ENCODE data around the gene MRPL57. TPM values are rescaled to one million over a fixed set of nuclear protein-coding genes. Genes with fewer than 3 reads are reported as not detected.
"Not testable (repeated sequence)": the region's sequence is repeated elsewhere in the genome, so short reads cannot be mapped to it uniquely, and the experiment has no call there.

The MRPL57 gene
- total RNA-seq, 2 experiments from 2014 or later: 22.5 to 24.0 TPM

GRCh38 chr13:21149568-21149967, 26.9 kb upstream of the MRPL57 start:
- no peak for ATAC-seq
- Mint-ChIP-seq H3K4me1 (ENCODE audit: low read depth) (peaks cover 3% of the 10 kb centered on the region), H3K27ac (no peak overlapping the region), H3K4me3 (no peak overlapping the region), H3K9me3 (ENCODE audit: insufficient read depth) (no peaks in the 10 kb centered on the region), H3K36me3 (ENCODE audit: low read depth) (peaks cover 35% of the 10 kb centered on the region), H3K27me3 (ENCODE audit: low read depth) (no peaks in the 10 kb centered on the region)
- POLR2A ChIA-PET: interaction anchor here (0.8 to 1.1 kb wide), 2 partner anchors 21 to 26 kb away, joined by 3 to 4 read pairs; no protein-coding TSS in a partner anchor
- CTCF ChIA-PET: interaction anchor here (1.8 kb wide), 1 partner anchor 328 kb away, joined by 4 read pairs; no protein-coding TSS in a partner anchor
- DNase-seq: no peak

- H3K27ac Mint-ChIP-seq: no peak overlapping the region
Measured at GRCh38 chr13:21150013-21150412, 26.4 kb upstream of the MRPL57 start.

GRCh38 chr13:21152251-21152899, 24.1 kb upstream of the MRPL57 start:
- ATAC-seq: no peak
- Mint-ChIP-seq H3K4me1 (ENCODE audit: low read depth) (peaks cover 3% of the 10 kb centered on the region), H3K27me3 (ENCODE audit: low read depth) (no peaks in the 10 kb centered on the region), H3K36me3 (ENCODE audit: low read depth) (peaks cover 30% of the 10 kb centered on the region), H3K9me3 (ENCODE audit: insufficient read depth) (no peaks in the 10 kb centered on the region), H3K4me3 (no peak overlapping the region), H3K27ac (no peak overlapping the region)
- DNase-seq: no peak
- CTCF ChIA-PET: interaction anchor here (0.8 to 2.1 kb wide), 2 partner anchors 24 to 116 kb away, joined by 3 to 7 read pairs; partner anchors contain the start of genes MRPL57 and SKA3
- POLR2A ChIA-PET: interaction anchor here (0.7 to 2.0 kb wide), 2 partner anchors 24 to 73 kb away, joined by 3 to 9 read pairs; partner anchors contain the start of genes MRPL57 and SKA3

More at GRCh38 chr13:21150013-21150412, 26.4 kb upstream of the MRPL57 start:
- ATAC-seq: no peak
- H3K36me3 Mint-ChIP-seq (ENCODE audit: low read depth): peaks cover 37% of the 10 kb centered on the region
- no peaks in the 10 kb centered on the region for H3K27me3 Mint-ChIP-seq (ENCODE audit: low read depth)
- POLR2A ChIA-PET: interaction anchor here (0.7 to 1.1 kb wide), 2 partner anchors 20 to 132 kb away, joined by 3 read pairs; no protein-coding TSS in a partner anchor
- no peak overlapping the region for H3K4me3 Mint-ChIP-seq
- peaks cover 3% of the 10 kb centered on the region for H3K4me1 Mint-ChIP-seq (ENCODE audit: low read depth)
- no peak for DNase-seq
- H3K9me3 Mint-ChIP-seq (ENCODE audit: insufficient read depth): no peaks in the 10 kb centered on the region
- CTCF ChIA-PET: interaction anchor here (1.8 kb wide), 1 partner anchor 327 kb away, joined by 4 read pairs; no protein-coding TSS in a partner anchor

- CTCF ChIA-PET: no interaction called here
- DNase-seq (no peak), ATAC-seq (no peak)
- Mint-ChIP-seq H3K4me1 (ENCODE audit: low read depth) (no peaks in the 10 kb centered on the region), H3K27ac (no peak overlapping the region), H3K27me3 (ENCODE audit: low read depth) (no peaks in the 10 kb centered on the region), H3K36me3 (ENCODE audit: low read depth) (peaks cover 30% of the 10 kb centered on the region), H3K4me3 (no peak overlapping the region), H3K9me3 (ENCODE audit: insufficient read depth) (no peaks in the 10 kb centered on the region)
- POLR2A ChIA-PET: interaction anchor here (2.7 kb wide), 1 partner anchor 12 kb away, joined by 14 read pairs; the partner anchor contains the start of genes MRPL57 and SKA3
Measured at GRCh38 chr13:21164631-21165030, 11.8 kb upstream of the MRPL57 start.

GRCh38 chr13:21165606-21166005, 10.9 kb upstream of the MRPL57 start:
- H3K36me3 Mint-ChIP-seq (ENCODE audit: low read depth): peaks cover 28% of the 10 kb centered on the region
- not testable (repeated sequence) for H3K27me3 Mint-ChIP-seq (ENCODE audit: low read depth); H3K4me3 Mint-ChIP-seq; H3K9me3 Mint-ChIP-seq (ENCODE audit: insufficient read depth); H3K4me1 Mint-ChIP-seq (ENCODE audit: low read depth); ATAC-seq; DNase-seq; H3K27ac Mint-ChIP-seq
- ChIA-PET CTCF (interaction anchor here (0.6 to 1.1 kb wide), 3 partner anchors 10 to 279 kb away, joined by 3 read pairs; no protein-coding TSS in a partner anchor), POLR2A (interaction anchor here (1.0 to 2.7 kb wide), 2 partner anchors 11 to 17 kb away, joined by 3 to 14 read pairs; partner anchors contain the start of genes MRPL57 and SKA3)

- no peak overlapping the region for H3K4me3 Mint-ChIP-seq
- POLR2A ChIA-PET: no interaction called here
- H3K27ac Mint-ChIP-seq: no peak overlapping the region
- ATAC-seq (no peak), DNase-seq (no peak)
- CTCF ChIA-PET: no interaction called here
- H3K27me3 Mint-ChIP-seq (ENCODE audit: low read depth): no peaks in the 10 kb centered on the region
- H3K4me1 Mint-ChIP-seq (ENCODE audit: low read depth): peaks cover 21% of the 10 kb centered on the region
- peaks cover 42% of the 10 kb centered on the region for H3K36me3 Mint-ChIP-seq (ENCODE audit: low read depth)
- no peaks in the 10 kb centered on the region for H3K9me3 Mint-ChIP-seq (ENCODE audit: insufficient read depth)
Measured at GRCh38 chr13:21171420-21171819, 5.0 kb upstream of the MRPL57 start.

GRCh38 chr13:21173767-21174166, 2.7 kb upstream of the MRPL57 start:
- Mint-ChIP-seq H3K36me3 (ENCODE audit: low read depth) (peaks cover 39% of the 10 kb centered on the region), H3K4me1 (ENCODE audit: low read depth) (peaks cover 31% of the 10 kb centered on the region)
- H3K9me3 Mint-ChIP-seq (ENCODE audit: insufficient read depth); ATAC-seq; H3K27ac Mint-ChIP-seq; CTCF ChIA-PET; H3K27me3 Mint-ChIP-seq (ENCODE audit: low read depth); H3K4me3 Mint-ChIP-seq; POLR2A ChIA-PET; DNase-seq: not testable (repeated sequence)

- DNase-seq: no peak
- Mint-ChIP-seq H3K4me1 (ENCODE audit: low read depth) (peaks cover 31% of the 10 kb centered on the region), H3K36me3 (ENCODE audit: low read depth) (peaks cover 35% of the 10 kb centered on the region), H3K27me3 (ENCODE audit: low read depth) (no peaks in the 10 kb centered on the region), H3K9me3 (ENCODE audit: insufficient read depth) (no peaks in the 10 kb centered on the region), H3K4me3 (peak overlapping the region; percentile 98), H3K27ac (peak overlapping the region; percentile 97)
- POLR2A ChIA-PET: interaction anchor here (0.6 to 2.6 kb wide), 21 partner anchors 7 to 471 kb away, joined by 3 to 40 read pairs (median 5); partner anchors contain the start of genes EEF1AKMT1, MICU2 and XPO4
- ATAC-seq: no peak
- CTCF ChIA-PET: interaction anchor here (1.1 to 3.1 kb wide), 7 partner anchors 10 to 233 kb away, joined by 3 to 13 read pairs (median 7); no protein-coding TSS in a partner anchor
Measured at GRCh38 chr13:21175656-21176214, 723 bp upstream of the MRPL57 start.

GRCh38 chr13:21176982-21177284, 475 bp downstream of the MRPL57 start:
- H3K4me1 Mint-ChIP-seq (ENCODE audit: low read depth): peaks cover 31% of the 10 kb centered on the region
- peak overlapping the region; percentile 98 for H3K4me3 Mint-ChIP-seq
- POLR2A ChIA-PET: interaction anchor here (0.6 to 2.6 kb wide), 27 partner anchors 8 to 765 kb away, joined by 3 to 40 read pairs (median 4); partner anchors contain the start of genes EEF1AKMT1, MICU2, XPO4 and ZDHHC20
- peaks cover 24% of the 10 kb centered on the region for H3K36me3 Mint-ChIP-seq (ENCODE audit: low read depth)
- H3K27ac Mint-ChIP-seq: peak overlapping the region; percentile 97
- ATAC-seq (peak; percentile 28), DNase-seq (no peak)
- H3K9me3 Mint-ChIP-seq (ENCODE audit: insufficient read depth): no peaks in the 10 kb centered on the region
- H3K27me3 Mint-ChIP-seq (ENCODE audit: low read depth): no peaks in the 10 kb centered on the region
- CTCF ChIA-PET: interaction anchor here (0.9 to 3.1 kb wide), 9 partner anchors 24 to 303 kb away, joined by 4 to 13 read pairs (median 8); no protein-coding TSS in a partner anchor

- CTCF ChIA-PET: no interaction called here
- H3K27me3 Mint-ChIP-seq (ENCODE audit: low read depth): no peaks in the 10 kb centered on the region
- H3K4me1 Mint-ChIP-seq (ENCODE audit: low read depth): peaks cover 10% of the 10 kb centered on the region
Measured at GRCh38 chr13:21181671-21182070, 5.2 kb downstream of the MRPL57 start.

GRCh38 chr13:21186410-21186809, 10.0 kb downstream of the MRPL57 start:
- H3K4me1 Mint-ChIP-seq (ENCODE audit: low read depth); ATAC-seq; H3K9me3 Mint-ChIP-seq (ENCODE audit: insufficient read depth); H3K27me3 Mint-ChIP-seq (ENCODE audit: low read depth); POLR2A ChIA-PET; H3K4me3 Mint-ChIP-seq; H3K27ac Mint-ChIP-seq; CTCF ChIA-PET; DNase-seq; H3K36me3 Mint-ChIP-seq (ENCODE audit: low read depth): not testable (repeated sequence)

More at GRCh38 chr13:21181671-21182070, 5.2 kb downstream of the MRPL57 start:
- Mint-ChIP-seq H3K27ac (no peak overlapping the region), H3K36me3 (ENCODE audit: low read depth) (peaks cover 9% of the 10 kb centered on the region), H3K4me3 (no peak overlapping the region), H3K9me3 (ENCODE audit: insufficient read depth) (no peaks in the 10 kb centered on the region)
- DNase-seq (no peak), ATAC-seq (no peak)
- POLR2A ChIA-PET: no interaction called here

GRCh38 chr13:21194756-21195155, 18.3 kb downstream of the MRPL57 start:
- H3K4me1 Mint-ChIP-seq (ENCODE audit: low read depth); ATAC-seq; H3K9me3 Mint-ChIP-seq (ENCODE audit: insufficient read depth); CTCF ChIA-PET; H3K4me3 Mint-ChIP-seq; POLR2A ChIA-PET; H3K36me3 Mint-ChIP-seq (ENCODE audit: low read depth); DNase-seq; H3K27ac Mint-ChIP-seq: not testable (repeated sequence)
- H3K27me3 Mint-ChIP-seq (ENCODE audit: low read depth): peaks cover 13% of the 10 kb centered on the region
